ENCODE results near the gene HNRNPA2B1.
"Not testable (repeated sequence)": the region's sequence is repeated elsewhere in the genome, so short reads cannot be mapped to it uniquely, and the experiment has no call there.

- not testable (repeated sequence) for TF ChIP-seq CTCF (IDR thresholded peaks at IDR 0.05; ENCODE audit: low read length); EZH2 (optimal IDR thresholded peaks at IDR 0.05; ENCODE audit: low read depth, low read length); EZH2phosphoT487 (IDR thresholded peaks at IDR 0.05; ENCODE audit: low read length)
Measured at GRCh38 chr7:26184281-26185101, 16.1 kb downstream of the HNRNPA2B1 start.

Measured in MM.1S (cell line).